GM18508 (cell line): Measurements from ENCODE around the gene DEF6.
"Not testable (repeated sequence)": the region's sequence is repeated elsewhere in the genome, so short reads cannot be mapped to it uniquely, and the experiment has no call there.

Source experiments
- ATAC-seq: cut with Tn5 transposase; IDR thresholded peaks from one replicate; pipeline ENCODE4 v1.9.1; 2021; ENCODE audit warnings: moderate number of reproducible peaks; ENCODE audit not compliant: insufficient read depth, unreplicated experiment

The DEF6 gene

GRCh38 chr6:35307138-35307537, 9.5 kb downstream of the DEF6 start:
- ATAC-seq: not testable (repeated sequence)

DNA sequence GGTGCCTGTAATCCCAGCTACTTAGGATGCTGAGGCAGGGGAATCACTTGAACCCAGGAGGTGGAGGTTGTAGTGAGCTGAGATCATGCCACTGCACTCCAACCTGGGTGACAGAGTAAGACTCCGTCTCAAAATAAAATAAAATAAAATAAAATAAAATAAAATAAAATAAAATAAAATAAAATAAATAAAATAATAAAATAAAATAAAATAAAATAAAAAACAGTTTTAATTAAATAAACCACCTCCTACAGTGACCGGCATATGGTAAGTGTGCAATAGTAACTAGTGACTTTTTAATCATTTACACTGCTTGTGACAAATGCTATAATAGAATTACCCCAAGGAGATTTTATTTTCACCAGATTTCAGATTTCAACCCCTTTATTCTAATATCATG, 10.9 kb downstream of the DEF6 start:
- not testable (repeated sequence) for ATAC-seq

GRCh38 chr6:35309611-35310264, 12.1 kb downstream of the DEF6 start:
- no peak for ATAC-seq

GRCh38 chr6:35310265-35310831, 12.7 kb downstream of the DEF6 start:
- no peak for ATAC-seq

DNA sequence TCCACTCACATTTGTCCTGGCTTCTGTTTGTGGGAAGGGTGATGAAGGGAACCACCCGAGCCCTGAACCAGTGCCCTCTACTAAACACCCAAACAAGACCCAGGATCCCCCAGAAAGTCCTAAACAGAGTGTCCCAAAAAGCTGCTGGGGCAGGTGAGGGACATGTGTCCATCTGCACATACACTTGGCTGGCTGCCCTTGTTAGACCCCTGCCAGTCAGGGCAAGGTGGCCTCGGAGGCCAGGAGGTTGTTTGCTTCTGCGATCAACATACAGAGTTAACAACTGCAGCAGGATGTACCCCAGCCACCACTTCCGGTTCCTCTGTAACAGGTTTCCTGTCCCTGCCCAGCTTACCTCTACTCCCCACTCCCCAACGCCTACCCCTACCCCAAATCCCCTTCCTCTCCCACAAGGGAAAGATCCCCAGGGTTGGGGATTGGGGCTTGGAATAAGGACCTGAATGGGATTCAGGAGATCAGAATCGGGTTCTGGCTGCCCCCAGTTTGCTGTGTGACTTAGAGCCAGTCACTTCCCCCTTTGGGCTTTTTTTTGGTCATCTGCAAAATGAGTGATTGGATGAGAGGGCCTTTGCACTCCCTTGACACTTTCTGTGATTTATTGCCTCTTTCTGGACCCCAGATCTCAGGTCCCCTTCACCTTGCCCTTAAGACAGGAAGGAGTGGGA, 13.9 kb downstream of the DEF6 start:
- no peak for ATAC-seq

DNA sequence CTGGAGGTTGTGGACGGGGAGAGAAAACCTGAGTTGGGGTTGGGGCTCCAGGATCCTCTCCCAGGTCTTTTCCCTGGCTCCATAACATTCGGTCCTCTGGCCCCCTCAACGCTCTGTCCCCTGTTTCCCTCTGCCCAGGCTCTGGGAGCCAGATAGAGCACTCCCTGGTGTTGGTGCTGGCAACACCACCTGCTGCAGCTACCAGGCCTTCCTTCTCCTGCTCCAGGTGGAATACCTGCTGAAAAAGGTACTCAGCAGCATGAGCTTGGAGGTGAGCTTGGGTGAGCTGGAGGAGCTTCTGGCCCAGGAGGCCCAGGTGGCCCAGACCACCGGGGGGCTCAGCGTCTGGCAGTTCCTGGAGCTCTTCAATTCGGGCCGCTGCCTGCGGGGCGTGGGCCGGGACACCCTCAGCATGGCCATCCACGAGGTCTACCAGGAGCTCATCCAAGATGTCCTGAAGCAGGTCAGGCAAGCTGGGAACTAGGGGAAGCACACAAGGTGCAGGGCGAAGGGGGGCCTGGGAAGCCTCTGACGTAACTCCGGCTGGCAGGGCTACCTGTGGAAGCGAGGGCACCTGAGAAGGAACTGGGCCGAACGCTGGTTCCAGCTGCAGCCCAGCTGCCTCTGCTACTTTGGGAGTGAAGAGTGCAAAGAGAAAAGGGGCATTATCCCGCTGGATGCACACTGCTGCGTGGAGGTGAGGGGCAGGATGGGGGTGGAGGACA, 14.6 kb downstream of the DEF6 start:
- ATAC-seq: no peak

- no peak for ATAC-seq
These were observed 15.2 kb downstream of the DEF6 start for GRCh38 chr6:35312807-35313206.

GRCh38 chr6:35317483-35318195, 20.0 kb downstream of the DEF6 start:
- ATAC-seq: no peak

- no peak for ATAC-seq
These were observed 20.9 kb downstream of the DEF6 start for GRCh38 chr6:35318196-35319171.

GRCh38 chr6:35319346-35320030, 21.9 kb downstream of the DEF6 start:
- ATAC-seq: no peak

- ATAC-seq: no peak
These were observed 22.4 kb downstream of the DEF6 start for GRCh38 chr6:35320031-35320410.

DNA sequence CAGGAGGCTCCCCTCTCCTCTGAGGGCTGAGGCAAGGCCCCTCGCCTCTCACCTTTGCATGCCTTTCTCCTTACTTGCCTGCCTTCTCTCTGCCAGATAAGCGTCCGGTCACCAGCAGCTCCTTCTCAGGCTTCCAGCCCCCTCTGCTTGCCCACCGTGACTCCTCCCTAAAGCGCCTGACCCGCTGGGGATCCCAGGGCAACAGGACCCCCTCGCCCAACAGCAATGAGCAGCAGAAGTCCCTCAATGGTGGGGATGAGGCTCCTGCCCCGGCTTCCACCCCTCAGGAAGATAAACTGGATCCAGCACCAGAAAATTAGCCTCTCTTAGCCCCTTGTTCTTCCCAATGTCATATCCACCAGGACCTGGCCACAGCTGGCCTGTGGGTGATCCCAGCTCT, 23.5 kb downstream of the DEF6 start:
- ATAC-seq: no peak

GRCh38 chr6:35327349-35328027, 29.9 kb downstream of the DEF6 start:
- ATAC-seq: no peak

DNA sequence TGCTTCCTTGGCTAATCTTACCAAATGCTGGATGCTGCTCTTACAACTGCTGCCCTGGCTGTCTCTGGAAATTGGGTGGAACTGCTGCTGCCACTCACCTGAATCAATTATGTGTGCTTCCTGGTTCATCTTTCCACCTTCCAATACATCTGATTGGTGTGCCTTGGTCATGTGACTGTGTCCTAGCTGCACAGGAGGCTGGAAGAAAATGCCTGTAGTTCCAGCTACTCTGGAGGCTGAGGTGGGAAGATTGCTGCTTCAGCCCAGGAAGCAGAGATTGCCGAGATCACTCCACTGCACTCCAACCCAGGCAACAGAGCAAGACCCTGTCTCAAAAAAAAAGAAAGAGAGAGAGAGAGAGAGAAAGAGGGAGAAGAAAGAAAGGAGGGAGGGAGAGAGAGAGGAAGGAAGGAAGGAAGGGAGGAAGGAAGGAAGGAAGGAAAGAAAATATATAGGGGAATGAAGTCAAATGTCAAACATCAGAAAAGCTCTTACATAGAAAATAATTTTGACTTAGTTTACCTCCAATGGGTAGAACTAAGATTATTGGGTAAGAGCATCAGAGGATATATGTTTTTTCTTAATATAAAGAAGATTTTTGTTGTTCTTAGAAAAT, 30.6 kb downstream of the DEF6 start:
- ATAC-seq: no peak

- ATAC-seq: not testable (repeated sequence)
These were observed 31.3 kb downstream of the DEF6 start for GRCh38 chr6:35328965-35329364.

DNA sequence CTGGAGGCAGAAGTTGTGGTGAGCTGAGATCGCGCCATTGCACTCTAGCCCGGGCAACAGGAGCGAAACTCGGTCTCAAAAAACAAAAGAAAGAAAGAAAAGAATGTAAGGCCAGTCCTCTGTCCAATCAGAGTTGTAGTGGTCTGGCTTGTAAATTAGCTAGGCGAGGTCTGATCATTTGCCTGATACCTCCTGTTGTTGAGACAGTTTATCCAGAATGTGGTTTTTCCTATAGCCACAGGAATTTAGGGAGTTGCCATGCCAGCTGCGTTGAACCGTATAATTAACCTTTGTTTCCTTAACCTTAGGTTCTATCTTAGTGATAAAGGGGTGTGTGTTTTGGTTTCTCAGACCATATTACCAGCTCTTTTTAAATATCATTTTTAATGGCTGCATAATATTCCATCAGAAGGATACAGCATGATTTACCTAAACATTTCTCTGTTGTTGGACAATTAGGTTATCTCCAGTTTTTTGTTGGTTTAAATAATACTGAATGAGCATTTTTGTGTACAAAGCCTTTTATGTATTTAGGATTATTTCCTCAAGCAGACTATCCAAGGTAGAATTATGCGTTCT, 33.0 kb downstream of the DEF6 start:
- no peak for ATAC-seq

DNA sequence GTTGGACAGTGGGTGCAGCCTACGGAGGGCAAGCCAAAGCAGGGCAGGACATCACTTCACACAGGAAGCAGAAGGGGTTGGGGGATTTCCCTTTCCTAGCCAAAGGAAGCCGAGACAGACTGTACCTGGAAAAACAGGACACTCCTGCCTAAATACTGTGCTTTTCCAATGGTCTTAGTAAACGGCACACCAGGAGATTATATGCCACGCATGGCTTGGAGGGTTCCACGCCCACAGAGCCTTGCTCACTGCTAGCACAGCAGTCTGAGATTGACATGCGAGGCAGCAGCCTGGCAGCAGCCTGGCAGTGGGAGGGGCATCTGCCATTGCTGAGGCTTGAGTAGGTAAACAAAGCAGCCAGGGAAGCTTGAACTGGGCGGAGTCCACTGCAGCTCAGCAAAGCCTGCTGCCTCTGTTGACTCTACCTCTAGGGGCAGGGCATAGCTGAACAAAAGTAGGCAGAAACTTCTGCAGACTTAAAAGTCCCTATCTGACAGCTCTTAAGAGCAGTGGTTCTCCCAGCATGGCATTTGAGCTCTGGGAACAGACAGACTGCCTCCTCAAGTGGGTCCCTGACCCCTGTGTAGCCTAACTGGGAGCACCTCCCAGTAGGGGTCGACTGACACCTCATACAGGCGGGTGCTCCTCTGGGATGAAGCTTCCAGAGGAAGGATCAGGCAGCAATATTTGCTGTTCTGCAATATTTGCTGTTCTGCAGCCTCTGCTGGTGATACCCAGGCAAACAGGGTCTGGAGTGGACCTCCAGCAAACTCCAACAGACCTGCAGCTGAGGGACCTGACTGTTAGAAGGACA, 34.7 kb downstream of the DEF6 start:
- ATAC-seq: not testable (repeated sequence)
